Endothelial cell of umbilical vein (primary cell): Measurements from ENCODE around the gene NCOA7. TPM values are rescaled to one million over a fixed set of nuclear protein-coding genes. Genes with fewer than 3 reads are reported as not detected.

Source experiments
- BruUV-seq: library from RNA; stranded (reverse); fragments of 400-500 nt; replicated peaks from 2 replicates; lab custom pipeline; 2021; lab: Mats Ljungman, UMichigan
- CTCF ChIA-PET: fragments of 300-600, 350-600 bp; sonication (Branson Sonifier 250); formaldehyde crosslinking; loops from one replicate; lab custom pipeline; 2021; ENCODE audit warnings: antibody characterized with exemption, inconsistent platforms; lab: Charles Lee
- POLR2A ChIA-PET: fragments of 300-600, 350-600 bp; sonication (Branson Sonifier 250); formaldehyde crosslinking; loops from one replicate; lab custom pipeline; 2021; ENCODE audit warnings: antibody characterized with exemption, inconsistent platforms; lab: Charles Lee
- DNase-seq: peaks from one replicate; pipeline ENCODE4 v3.0.0-alpha.2; 2011; ENCODE audit warnings: low read depth, low spot score
- FAIRE-seq: peaks from 2 replicates; lab custom pipeline; 2011; peaks lifted over from hg19 to GRCh38; lab: Jason Lieb, UNC
- H2AFZ ChIP-seq: 2 replicates; pipeline ENCODE4 v1.6.0; 2012; ENCODE audit warnings: low read depth, low read length, control low read depth, inconsistent platforms
- H3K27ac ChIP-seq: 2 replicates; pipeline ENCODE4 v1.5.1; 2011; ENCODE audit warnings: low read depth, mild to moderate bottlenecking, control low read depth, low read length, moderate library complexity; ENCODE audit not compliant: insufficient read depth
- H3K27me3 ChIP-seq, 2 experiments: 2 replicates each; pipeline versions ENCODE4 v1.6.0 to v1.6.1; 2011; ENCODE audit warnings: low read length in 2 of 2, mixed read lengths in 1 of 2; ENCODE audit not compliant: control insufficient read depth in 2 of 2, insufficient read depth in 2 of 2
- H3K36me3 ChIP-seq, 2 experiments: 2 replicates in 1 of 2; 3 replicates in 1 of 2; pipeline ENCODE4 v1.5.1; 2011; ENCODE audit warnings: low read length in 2 of 2, mild to moderate bottlenecking in 1 of 2, moderate library complexity in 1 of 2; ENCODE audit not compliant: control insufficient read depth in 2 of 2, insufficient read depth in 2 of 2; ENCODE audit errors: extremely low read depth in 1 of 2
- H3K4me1 ChIP-seq: 3 replicates; pipeline ENCODE4 v1.5.1; 2011; ENCODE audit warnings: mild to moderate bottlenecking, low read length; ENCODE audit not compliant: control insufficient read depth, insufficient read depth; ENCODE audit errors: extremely low read depth
- H3K4me2 ChIP-seq: 2 replicates; pipeline ENCODE4 v1.6.1; 2011; ENCODE audit warnings: low read length, control low read depth, mixed read lengths; ENCODE audit not compliant: insufficient read depth
- H3K4me3 ChIP-seq, 3 experiments: fragments of 200-600 bp in 1 of 3; sonication (generic), shearing (Covaris generic) in 1 of 3; replicated peaks in 1 of 3; 2 replicates each; pipeline ENCODE4 v1.5.1; 2011 to 2016; ENCODE audit warnings: control low read depth in 3 of 3, low read length in 3 of 3, mild to moderate bottlenecking in 2 of 3, inconsistent platforms in 1 of 3, low read depth in 1 of 3, moderate library complexity in 1 of 3; ENCODE audit not compliant: insufficient read depth in 1 of 3
- H3K79me2 ChIP-seq: 2 replicates; pipeline ENCODE4 v1.6.0; 2012; ENCODE audit warnings: low read length, inconsistent platforms; ENCODE audit not compliant: control insufficient read depth, insufficient read depth
- H3K9ac ChIP-seq: replicated peaks from 2 replicates; pipeline ENCODE3; 2011; ENCODE audit warnings: low read length, control low read depth; ENCODE audit not compliant: insufficient read depth; ENCODE audit errors: extremely low read depth
- H3K9me1 ChIP-seq: replicated peaks from 3 replicates; pipeline ENCODE4 v1.6.0; 2011; ENCODE audit warnings: mild to moderate bottlenecking, low read length; ENCODE audit not compliant: control insufficient read depth, insufficient read depth; ENCODE audit errors: extremely low read depth
- H3K9me3 ChIP-seq: replicated peaks from 2 replicates; pipeline ENCODE4 v1.5.1; 2012; ENCODE audit warnings: low read length, inconsistent platforms; ENCODE audit not compliant: control insufficient read depth, insufficient read depth
- H4K20me1 ChIP-seq: replicated peaks from 2 replicates; pipeline ENCODE3; 2011; ENCODE audit warnings: mild to moderate bottlenecking, low read length; ENCODE audit not compliant: control insufficient read depth, insufficient read depth; ENCODE audit errors: extremely low read depth
- CTCF ChIP-seq, 2 donors: IDR thresholded peaks; 1 replicate in 1 of 2; 2 replicates in 1 of 2; pipeline ENCODE4 v1.5.1; 2011; ENCODE audit warnings: low read length in 2 of 2, mild to moderate bottlenecking in 2 of 2, moderate library complexity in 2 of 2, control low read depth in 1 of 2, inconsistent platforms in 1 of 2, low read depth in 1 of 2; ENCODE audit not compliant: insufficient read depth in 1 of 2; ENCODE audit errors: extremely low read depth in 1 of 2
- EZH2 ChIP-seq: IDR thresholded peaks from 2 replicates; pipeline ENCODE4 v1.6.1; 2012; ENCODE audit warnings: borderline replicate concordance, low read depth, mild to moderate bottlenecking, moderate library complexity, low read length, inconsistent platforms; ENCODE audit not compliant: severe bottlenecking
- GATA2 ChIP-seq: IDR thresholded peaks from 2 replicates; pipeline ENCODE4 v1.7.0; 2011; ENCODE audit warnings: low read depth, mild to moderate bottlenecking, moderate library complexity, mixed read lengths, low read length; ENCODE audit not compliant: insufficient read length, insufficient read depth
- JUN ChIP-seq: IDR thresholded peaks from 2 replicates; pipeline ENCODE4 v1.6.1; 2011; ENCODE audit warnings: borderline replicate concordance, low read depth; ENCODE audit not compliant: insufficient read length, insufficient read depth
- POLR2AphosphoS5 ChIP-seq: IDR thresholded peaks from 2 replicates; pipeline ENCODE4 v1.6.1; 2012; ENCODE audit warnings: low read depth, mild to moderate bottlenecking, control low read depth, low read length, moderate library complexity; ENCODE audit not compliant: insufficient read depth
- dilution Hi-C: fragments of 300-500 bp; cut with MboI; formaldehyde crosslinking; loops from one replicate; pipeline ENCODE4 v1.15.0; 2019; ENCODE audit warnings: low sequenced_read_pairs; ENCODE audit not compliant: extremely low pct_ligation_motif_present
- intact Hi-C: fragments of 100-400 bp; cut with micrococcal nuclease; formaldehyde crosslinking; loops from one replicate; pipeline ENCODE4 v1.10.0; 2022
- polyA plus RNA-seq, 4 experiments: library from polyadenylated mRNA; depleted of rRNA in 3 of 4; stranded (reverse) in 3 of 4; unstranded in 1 of 4; fragments of >200 nt; gene quantifications; 2 replicates each; pipeline versions ENCODE4 v1.2.1 to v1.2.3, GENCODE V29; 2011 to 2012; ENCODE audit warnings: missing spikeins in 1 of 4
- total RNA-seq: library from RNA; stranded (reverse); gene quantifications from 2 replicates; pipeline ENCODE4 v1.2.3, GENCODE V29; 2021

Gene NCOA7
- total and polyA plus RNA-seq, 2 donors (not counting 3 experiments of a cell fraction or from before 2014, with no cell fraction given) = 27.7 to 71.2 TPM

- Histone ChIP-seq H3K4me3 (no peak overlapping the region), H4K20me1 (no peaks in the 10 kb centered on the region), H3K27me3 (no peaks in the 10 kb centered on the region), H3K27ac (no peak overlapping the region), H3K36me3 (peaks cover 0 to 5% of the 10 kb centered on the region in 2 experiments), H3K9me1 (no peaks in the 10 kb centered on the region), H2AFZ (no peak overlapping the region), H3K79me2 (peaks cover 13% of the 10 kb centered on the region), H3K4me1 (peaks cover 4% of the 10 kb centered on the region), H3K9ac (no peak overlapping the region), H3K9me3 (no peaks in the 10 kb centered on the region), H3K4me2 (no peak overlapping the region)
- dilution Hi-C loops (no loop called here), intact Hi-C loops (no loop called here)
- ChIA-PET POLR2A (no interaction called here), CTCF (interaction anchor here (1.3 to 2.6 kb wide), 2 partner anchors 11 to 37 kb away, joined by 3 to 13 read pairs; partner anchors contain the start of gene NCOA7)
- BruUV-seq = no TSS peak
- DNase-seq (no peak), FAIRE-seq (no peak)
- TF ChIP-seq EZH2 = no peak
- no peak for TF ChIP-seq GATA2
- no peak for TF ChIP-seq POLR2AphosphoS5
- no peak for TF ChIP-seq CTCF (IDR thresholded peaks at IDR 0.05; ENCODE audit: extremely low read depth in 1 of 2, insufficient read depth in 1 of 2, low read depth in 1 of 2, low read length in 2 of 2)
- no peak for TF ChIP-seq JUN
These were observed 37.8 kb downstream of the NCOA7 start for GRCh38 chr6:125828476-125829039.
